Prostate gland (tissue), 2 donors: Measurements from ENCODE around the gene LHX1. TPM values are rescaled to one million over a fixed set of nuclear protein-coding genes. Genes with fewer than 3 reads are reported as not detected.

Experiments
- DNase-seq: peaks from one replicate; pipeline ENCODE4 v3.0.0-alpha.2; 2019; ENCODE audit warnings: low spot score
- H3K27ac ChIP-seq, 2 donors: fragments of 200-600 bp; sonication (generic); 2 replicates each; pipeline ENCODE4 v1.5.1; 2017 to 2019
- H3K27me3 ChIP-seq: fragments of 200-600 bp; sonication (generic); replicated peaks from 2 replicates; pipeline ENCODE4 v1.5.1; 2019; ENCODE audit not compliant: insufficient read depth
- H3K36me3 ChIP-seq, 2 donors: fragments of 200-600 bp; sonication (generic); 1 replicate in 1 of 2; 2 replicates in 1 of 2; pipeline versions ENCODE4 v1.5.1 to v1.8.1; 2017 to 2019
- H3K4me1 ChIP-seq: fragments of 200-600 bp; sonication (generic); replicated peaks from 2 replicates; pipeline ENCODE4 v1.5.1; 2019
- H3K4me3 ChIP-seq, 2 donors: fragments of 200-600 bp; sonication (generic); 2 replicates each; pipeline ENCODE4 v1.5.1; 2017 to 2019
- H3K9me3 ChIP-seq: fragments of 200-600 bp; sonication (generic); 2 replicates; pipeline ENCODE4 v1.5.1; 2017
- POLR2A ChIP-seq: fragments of 450-650 bp; IDR thresholded peaks from one replicate; pipeline ENCODE4 v1.6.1; 2016; ENCODE audit warnings: antibody characterized with exemption, mild to moderate bottlenecking
- POLR2AphosphoS5 ChIP-seq: sonication (generic); formaldehyde crosslinking; IDR thresholded peaks from one replicate; pipeline ENCODE4 v1.6.1; 2017; ENCODE audit warnings: antibody characterized with exemption
- WGBS: methylation state at CpG from one replicate; pipeline ENCODE4 v1.1.5; 2018; 5-methylcytosine and 5-hydroxymethylcytosine counted together
- intact Hi-C: fragments of 100-400 bp; cut with DNase I; formaldehyde crosslinking; loops from one replicate; pipeline ENCODE4 v1.14.2; 2022
- total RNA-seq, 2 donors: library from RNA; depleted of rRNA; stranded (reverse); fragments of >200 nt; gene quantifications; one replicate each; pipeline ENCODE4 v1.1.0, GENCODE V29; 2016
- TF ChIP-seq, protein P1 (sequence below), 4 experiments: fragments of 200-600 bp in 2 of 4; fragments of 450-650 bp in 2 of 4; sonication (generic) in 2 of 4; IDR thresholded peaks; 1 replicate in 3 of 4; 2 replicates in 1 of 4; pipeline ENCODE4 v1.5.1; 2016 to 2019; ENCODE audit warnings: antibody characterized with exemption in 4 of 4, mild to moderate bottlenecking in 2 of 4, moderate library complexity in 2 of 4

Gene LHX1
- total RNA-seq, 2 donors from 2014 or later, result not detected

GRCh38 chr17:36921095-36921851 lies 16.0 kb upstream of the LHX1 start:
- Histone ChIP-seq H3K27me3 (peaks cover 5% of the 10 kb centered on the region), H3K36me3 (no peaks in the 10 kb centered on the region), H3K4me3 (no peak overlapping the region), H3K9me3 (no peaks in the 10 kb centered on the region), H3K4me1 (no peaks in the 10 kb centered on the region), H3K27ac (no peak overlapping the region)
- intact Hi-C loops, result no loop called here
- no peak for TF ChIP-seq POLR2A
- TF ChIP-seq, protein P1, sequence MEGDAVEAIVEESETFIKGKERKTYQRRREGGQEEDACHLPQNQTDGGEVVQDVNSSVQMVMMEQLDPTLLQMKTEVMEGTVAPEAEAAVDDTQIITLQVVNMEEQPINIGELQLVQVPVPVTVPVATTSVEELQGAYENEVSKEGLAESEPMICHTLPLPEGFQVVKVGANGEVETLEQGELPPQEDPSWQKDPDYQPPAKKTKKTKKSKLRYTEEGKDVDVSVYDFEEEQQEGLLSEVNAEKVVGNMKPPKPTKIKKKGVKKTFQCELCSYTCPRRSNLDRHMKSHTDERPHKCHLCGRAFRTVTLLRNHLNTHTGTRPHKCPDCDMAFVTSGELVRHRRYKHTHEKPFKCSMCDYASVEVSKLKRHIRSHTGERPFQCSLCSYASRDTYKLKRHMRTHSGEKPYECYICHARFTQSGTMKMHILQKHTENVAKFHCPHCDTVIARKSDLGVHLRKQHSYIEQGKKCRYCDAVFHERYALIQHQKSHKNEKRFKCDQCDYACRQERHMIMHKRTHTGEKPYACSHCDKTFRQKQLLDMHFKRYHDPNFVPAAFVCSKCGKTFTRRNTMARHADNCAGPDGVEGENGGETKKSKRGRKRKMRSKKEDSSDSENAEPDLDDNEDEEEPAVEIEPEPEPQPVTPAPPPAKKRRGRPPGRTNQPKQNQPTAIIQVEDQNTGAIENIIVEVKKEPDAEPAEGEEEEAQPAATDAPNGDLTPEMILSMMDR (IDR thresholded peaks at IDR 0.05), result no peak
- TF ChIP-seq POLR2AphosphoS5, result no peak
- no peak for DNase-seq
- WGBS, result 67% methylated on average over 7 of the region's 7 CpGs

- Histone ChIP-seq H3K4me3 (no peak overlapping the region), H3K27me3 (peaks cover 5% of the 10 kb centered on the region), H3K27ac (no peak overlapping the region)
Observed at GRCh38 chr17:36922175-36922574, 15.1 kb upstream of the LHX1 start.

GRCh38 chr17:36923814-36924221 lies 13.5 kb upstream of the LHX1 start:
- Histone ChIP-seq H3K4me3 (no peak overlapping the region), H3K27me3 (peaks cover 10% of the 10 kb centered on the region), H3K36me3 (no peaks in the 10 kb centered on the region), H3K27ac (no peak overlapping the region), H3K9me3 (no peaks in the 10 kb centered on the region), H3K4me1 (no peaks in the 10 kb centered on the region)
- no peak for DNase-seq
- TF ChIP-seq POLR2A (no peak), POLR2AphosphoS5 (no peak)
- TF ChIP-seq, protein P1 (IDR thresholded peaks at IDR 0.05), result no peak
- intact Hi-C loops, result no loop called here
- WGBS, result 58% methylated on average over 5 of the region's 5 CpGs

More at GRCh38 chr17:36922175-36922574, 15.1 kb upstream of the LHX1 start:
- TF ChIP-seq POLR2AphosphoS5, result no peak
- TF ChIP-seq POLR2A, result no peak
- TF ChIP-seq, protein P1 (IDR thresholded peaks at IDR 0.05), result no peak
- DNase-seq, result no peak
- H3K9me3 ChIP-seq, result no peaks in the 10 kb centered on the region
- intact Hi-C loops, result no loop called here
- no peaks in the 10 kb centered on the region for H3K4me1 ChIP-seq
- no peaks in the 10 kb centered on the region for H3K36me3 ChIP-seq

DNA sequence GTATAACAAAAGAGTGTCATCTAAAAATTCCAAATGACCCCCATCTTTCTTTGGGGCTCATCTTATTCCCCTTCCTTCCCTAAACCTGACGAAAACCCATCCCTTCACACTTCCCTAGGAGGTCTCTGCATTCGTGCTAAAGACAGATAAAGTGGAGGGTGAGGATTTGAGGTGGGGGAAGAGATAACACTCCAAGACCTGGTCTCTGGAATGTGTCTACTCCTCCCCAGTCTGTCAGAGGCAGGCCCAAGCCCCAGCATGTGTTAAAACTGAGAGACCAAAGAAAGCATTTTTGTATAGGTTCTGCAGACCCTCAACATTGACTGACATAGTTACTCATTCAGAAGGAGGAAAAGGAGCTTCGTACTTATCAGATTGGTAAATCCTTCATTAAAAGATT lies 11.0 kb upstream of the LHX1 start:
- TF ChIP-seq POLR2A (no peak), POLR2AphosphoS5 (no peak)
- TF ChIP-seq, protein P1 (IDR thresholded peaks at IDR 0.05), result no peak
- WGBS, result 89% methylated on average over 3 of the region's 3 CpGs
- DNase-seq, result no peak

DNA sequence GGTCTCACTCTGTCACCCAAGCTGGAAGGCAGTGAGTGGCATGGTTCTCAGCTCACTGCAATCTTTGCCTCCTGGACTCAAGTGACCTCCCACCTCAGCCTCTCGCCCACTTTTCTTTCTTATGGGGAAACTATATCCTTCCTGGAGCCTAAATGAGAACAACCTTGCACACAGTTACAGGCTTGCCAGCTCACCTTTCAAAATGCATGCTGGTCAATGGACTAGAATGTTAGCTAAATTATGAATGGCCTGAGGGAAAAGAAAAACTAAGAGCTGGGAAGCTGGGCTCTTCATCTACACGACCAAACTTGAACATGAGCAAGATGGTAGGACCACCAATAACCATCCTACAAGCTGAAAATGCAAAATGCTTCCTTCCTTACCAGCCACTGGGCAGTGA lies 10.6 kb upstream of the LHX1 start:
- Histone ChIP-seq H3K27me3 (peaks cover 32% of the 10 kb centered on the region), H3K27ac (no peak overlapping the region), H3K36me3 (no peaks in the 10 kb centered on the region), H3K9me3 (no peaks in the 10 kb centered on the region), H3K4me3 (no peak overlapping the region), H3K4me1 (no peaks in the 10 kb centered on the region)
- no peak for DNase-seq
- intact Hi-C loops, result no loop called here
- TF ChIP-seq, protein P1 (IDR thresholded peaks at IDR 0.05), result no peak
- no peak for TF ChIP-seq POLR2AphosphoS5
- no peak for TF ChIP-seq POLR2A
- 71% methylated on average over 2 of the region's 2 CpGs for WGBS

More for the DNA sequence above, 11.0 kb upstream of the LHX1 start:
- H3K27me3 ChIP-seq, result peaks cover 27% of the 10 kb centered on the region
- H3K4me1 ChIP-seq, result no peaks in the 10 kb centered on the region
- intact Hi-C loops, result no loop called here
- no peaks in the 10 kb centered on the region for H3K9me3 ChIP-seq
- no peak overlapping the region for H3K27ac ChIP-seq
- no peak overlapping the region for H3K4me3 ChIP-seq
- no peaks in the 10 kb centered on the region for H3K36me3 ChIP-seq
